GM21737 (cell line): Measurements from ENCODE around the gene ATG7.
"Not testable (repeated sequence)": the region's sequence is repeated elsewhere in the genome, so short reads cannot be mapped to it uniquely, and the experiment has no call there.

Source experiments
- ATAC-seq: cut with Tn5 transposase; IDR thresholded peaks from one replicate; pipeline ENCODE4 v1.9.1; 2021; ENCODE audit warnings: mild to moderate bottlenecking, moderate library complexity; ENCODE audit not compliant: unreplicated experiment

The ATG7 gene

GRCh38 chr3:11291808-11292207, 19.6 kb downstream of the ATG7 start:
- no peak for ATAC-seq

GRCh38 chr3:11297126-11297525, 24.9 kb downstream of the ATG7 start:
- ATAC-seq, result no peak

GRCh38 chr3:11300970-11301369, 28.8 kb downstream of the ATG7 start:
- ATAC-seq, result peak; percentile 85

- ATAC-seq, result no peak
Observed at GRCh38 chr3:11302444-11302843, 30.2 kb downstream of the ATG7 start.

GRCh38 chr3:11304175-11304574, 32.0 kb downstream of the ATG7 start:
- no peak for ATAC-seq

GRCh38 chr3:11305509-11305908, 33.3 kb downstream of the ATG7 start:
- ATAC-seq, result no peak

- ATAC-seq, result no peak
Observed at GRCh38 chr3:11306817-11307589, 34.8 kb downstream of the ATG7 start.

- no peak for ATAC-seq
Observed at GRCh38 chr3:11307830-11308432, 35.7 kb downstream of the ATG7 start.

GRCh38 chr3:11310258-11310657, 38.1 kb downstream of the ATG7 start:
- no peak for ATAC-seq

GRCh38 chr3:11312166-11312565, 40.0 kb downstream of the ATG7 start:
- no peak for ATAC-seq

GRCh38 chr3:11317300-11317699, 45.1 kb downstream of the ATG7 start:
- no peak for ATAC-seq

GRCh38 chr3:11322931-11323330, 50.7 kb downstream of the ATG7 start:
- ATAC-seq, result no peak

- no peak for ATAC-seq
Observed at GRCh38 chr3:11323813-11324212, 51.6 kb downstream of the ATG7 start.

GRCh38 chr3:11327619-11328018, 55.4 kb downstream of the ATG7 start:
- ATAC-seq, result no peak

GRCh38 chr3:11328196-11328945, 56.2 kb downstream of the ATG7 start:
- no peak for ATAC-seq

- ATAC-seq, result no peak
Observed at GRCh38 chr3:11329777-11330176, 57.6 kb downstream of the ATG7 start.

GRCh38 chr3:11331101-11331500, 58.9 kb downstream of the ATG7 start:
- no peak for ATAC-seq

GRCh38 chr3:11335056-11335608, 62.9 kb downstream of the ATG7 start:
- ATAC-seq, result no peak

- no peak for ATAC-seq
Observed at GRCh38 chr3:11339541-11339940, 67.3 kb downstream of the ATG7 start.

- ATAC-seq, result no peak
Observed at GRCh38 chr3:11346416-11346815, 74.2 kb downstream of the ATG7 start.

GRCh38 chr3:11348877-11349276, 76.7 kb downstream of the ATG7 start:
- ATAC-seq, result not testable (repeated sequence)

- ATAC-seq, result no peak
Observed at GRCh38 chr3:11349446-11349845, 77.2 kb downstream of the ATG7 start.
